IMR-90 (cell line): ENCODE data around the gene DUSP23. TPM values are rescaled to one million over a fixed set of nuclear protein-coding genes. Genes with fewer than 3 reads are reported as not detected.

ENCODE experiments used
- ATAC-seq: fragments of 200-7000 bp; cut with Tn5 transposase; 2 replicates; pipeline ENCODE4 v1.9.1; 2020; ENCODE audit warnings: low read depth, mild to moderate bottlenecking, moderate library complexity
- BruUV-seq: library from RNA; stranded (reverse); fragments of 400-500 nt; replicated peaks from 2 replicates; lab custom pipeline; 2021; lab: Mats Ljungman, UMichigan
- CTCF ChIA-PET: fragments of 300-600 bp; formaldehyde crosslinking; extraction: SDS; loops from one replicate; lab custom pipeline; 2021; ENCODE audit warnings: antibody characterized with exemption; lab: Yijun Ruan, JAX
- POLR2A ChIA-PET: fragments of 300-600 bp; sonication (Branson Sonifier 250); formaldehyde crosslinking; loops from one replicate; lab custom pipeline; 2022; ENCODE audit warnings: antibody characterized with exemption; ENCODE audit not compliant: unreplicated experiment; lab: Charles Lee
- DNase-seq: peaks from one replicate; pipeline ENCODE4 v3.0.0; 2013
- H2AFZ ChIP-seq: replicated peaks from 2 replicates; pipeline ENCODE3; 2013; ENCODE audit warnings: low read length, mild to moderate bottlenecking; ENCODE audit not compliant: poor library complexity
- H2AK5ac ChIP-seq: 2 replicates; pipeline ENCODE4 v1.6.1; 2013; ENCODE audit warnings: low read depth, low read length, inconsistent platforms
- H2AK9ac ChIP-seq: replicated peaks from 2 replicates; pipeline ENCODE3; 2013; ENCODE audit warnings: mild to moderate bottlenecking, low read depth, low read length, moderate library complexity; ENCODE audit not compliant: poor library complexity
- H2BK120ac ChIP-seq: 2 replicates; pipeline ENCODE4 v1.6.1; 2013; ENCODE audit warnings: low read depth, low read length, inconsistent platforms
- H2BK15ac ChIP-seq: 3 replicates; pipeline ENCODE4 v1.6.1; 2013; ENCODE audit warnings: low read depth, low read length, inconsistent platforms
- H2BK20ac ChIP-seq: 2 replicates; pipeline ENCODE4 v1.6.1; 2013; ENCODE audit warnings: low read depth, mild to moderate bottlenecking, inconsistent platforms, low read length, moderate library complexity
- H2BK5ac ChIP-seq: 2 replicates; pipeline ENCODE4 v1.6.1; 2013; ENCODE audit warnings: mild to moderate bottlenecking, low read depth, low read length, inconsistent platforms; ENCODE audit not compliant: poor library complexity, severe bottlenecking
- H3K14ac ChIP-seq: replicated peaks from 2 replicates; pipeline ENCODE4 v1.6.1; 2013; ENCODE audit warnings: low read depth, low read length, inconsistent platforms
- H3K18ac ChIP-seq: 2 replicates; pipeline ENCODE4 v1.6.1; 2013; ENCODE audit warnings: low read depth, low read length, control low read depth
- H3K23ac ChIP-seq: 2 replicates; pipeline ENCODE4 v1.6.1; 2013; ENCODE audit warnings: low read depth, low read length, inconsistent platforms
- H3K27ac ChIP-seq: 2 replicates; pipeline ENCODE4 v1.5.1; 2013; ENCODE audit warnings: mild to moderate bottlenecking, control low read depth, low read length; ENCODE audit not compliant: insufficient read depth
- H3K27me3 ChIP-seq: 2 replicates; pipeline ENCODE4 v1.6.1; 2013; ENCODE audit warnings: low read length; ENCODE audit not compliant: control insufficient read depth, insufficient read depth
- H3K36me3 ChIP-seq: 2 replicates; pipeline ENCODE4 v1.6.1; 2013; ENCODE audit warnings: low read length, mixed read lengths; ENCODE audit not compliant: control insufficient read depth, insufficient read depth
- H3K4ac ChIP-seq: 2 replicates; pipeline ENCODE4 v1.6.1; 2013; ENCODE audit warnings: low read depth, low read length, inconsistent platforms
- H3K4me1 ChIP-seq: 2 replicates; pipeline ENCODE4 v1.6.1; 2013; ENCODE audit warnings: low read length, mixed read lengths; ENCODE audit not compliant: control insufficient read depth, insufficient read depth
- H3K4me2 ChIP-seq: 2 replicates; pipeline ENCODE4 v1.6.1; 2013; ENCODE audit warnings: low read depth, mild to moderate bottlenecking, control low read depth, low read length, moderate library complexity
- H3K4me3 ChIP-seq: 2 replicates; pipeline ENCODE4 v1.5.1; 2013; ENCODE audit warnings: low read depth, mild to moderate bottlenecking, control low read depth, low read length, moderate library complexity; ENCODE audit not compliant: insufficient read depth
- H3K56ac ChIP-seq: 2 replicates; pipeline ENCODE4 v1.6.1; 2013; ENCODE audit warnings: low read length, inconsistent platforms; ENCODE audit not compliant: insufficient read depth; ENCODE audit errors: extremely low read depth
- H3K79me1 ChIP-seq, 2 experiments: 2 replicates each; pipeline ENCODE4 v1.6.1; 2013; ENCODE audit warnings: low read length in 2 of 2, inconsistent platforms in 1 of 2, low read depth in 1 of 2
- H3K9ac ChIP-seq: 2 replicates; pipeline ENCODE4 v1.6.1; 2013; ENCODE audit warnings: low read depth, low read length, control low read depth
- H3K9me1 ChIP-seq: 2 replicates; pipeline ENCODE4 v1.6.1; 2013; ENCODE audit warnings: low read length, inconsistent platforms; ENCODE audit not compliant: insufficient read depth
- H3K9me3 ChIP-seq: 2 replicates; pipeline ENCODE4 v1.6.1; 2013; ENCODE audit warnings: low read length; ENCODE audit not compliant: control insufficient read depth, insufficient read depth
- H4K20me1 ChIP-seq: 2 replicates; pipeline ENCODE4 v1.6.1; 2013; ENCODE audit warnings: low read length, inconsistent platforms; ENCODE audit not compliant: insufficient read depth
- H4K5ac ChIP-seq: 2 replicates; pipeline ENCODE4 v1.6.1; 2013; ENCODE audit warnings: mild to moderate bottlenecking, low read depth, low read length, control low read depth
- H4K8ac ChIP-seq, 2 experiments: 2 replicates each; pipeline ENCODE4 v1.6.1; 2013; ENCODE audit warnings: low read depth in 2 of 2, low read length in 2 of 2, control low read depth in 1 of 2, inconsistent platforms in 1 of 2
- H4K91ac ChIP-seq: 2 replicates; pipeline ENCODE4 v1.6.1; 2013; ENCODE audit warnings: low read depth, low read length, inconsistent platforms; ENCODE audit not compliant: insufficient read depth
- ELK1 ChIP-seq: fragments of 150-350 bp; IDR thresholded peaks from 2 replicates; pipeline ENCODE4 v1.6.1; 2016; ENCODE audit warnings: low read depth, mild to moderate bottlenecking, low read length, moderate library complexity, borderline replicate concordance
- MAFK ChIP-seq: IDR thresholded peaks from 2 replicates; pipeline ENCODE4 v1.6.1; 2012; ENCODE audit warnings: low read depth, low read length, improper control_type of control experiment
- POLR2A ChIP-seq: IDR thresholded peaks from 2 replicates; pipeline ENCODE4 v1.6.1; 2012; ENCODE audit warnings: mild to moderate bottlenecking, low read depth, low read length
- RAD21 ChIP-seq: IDR thresholded peaks from 2 replicates; pipeline ENCODE4 v1.6.1; 2012; ENCODE audit warnings: low read length, improper control_type of control experiment
- WGBS, 2 experiments: methylation state at CpG; one replicate each; pipeline versions ENCODE4 v1.1.5 to v1.1.7; 2013; ENCODE audit warnings: missing lambda C conversion rate in 2 of 2; ENCODE audit not compliant: insufficient read length in 1 of 2; ENCODE audit errors: extremely low coverage in 2 of 2; 5-methylcytosine and 5-hydroxymethylcytosine counted together
- dilution Hi-C: fragments of 300-500 bp; cut with HindIII; formaldehyde crosslinking; loops from one replicate; pipeline ENCODE4 v1.14.3; 2018; ENCODE audit warnings: low sequenced_read_pairs; ENCODE audit not compliant: unreplicated experiment
- in situ Hi-C: fragments of 300-500 bp; cut with MboI; formaldehyde crosslinking; loops from 3 replicates; pipeline ENCODE4 v1.14.3; 2019; ENCODE audit warnings: low sequenced_read_pairs, inconsistent platforms, mixed read lengths
- intact Hi-C: fragments of 100-400 bp; cut with micrococcal nuclease; formaldehyde crosslinking; loops from 2 replicates; pipeline ENCODE4 v1.10.0; 2022
- polyA plus RNA-seq, 3 experiments: library from polyadenylated mRNA; depleted of rRNA; stranded (reverse); fragments of >200 nt; gene quantifications; 2 replicates each; pipeline ENCODE4 v1.2.3, GENCODE V29; 2012; ENCODE audit warnings: low replicate concordance in 1 of 3
- total RNA-seq: library from RNA; depleted of rRNA; stranded (reverse); fragments of >200 nt; gene quantifications from 2 replicates; pipeline ENCODE4 v1.2.3, GENCODE V29; 2012

DUSP23 gene
- total and polyA plus RNA-seq, 2 of the 4 experiments (the other 2 are of a cell fraction) = 4.1 to 12.9 TPM

DNA sequence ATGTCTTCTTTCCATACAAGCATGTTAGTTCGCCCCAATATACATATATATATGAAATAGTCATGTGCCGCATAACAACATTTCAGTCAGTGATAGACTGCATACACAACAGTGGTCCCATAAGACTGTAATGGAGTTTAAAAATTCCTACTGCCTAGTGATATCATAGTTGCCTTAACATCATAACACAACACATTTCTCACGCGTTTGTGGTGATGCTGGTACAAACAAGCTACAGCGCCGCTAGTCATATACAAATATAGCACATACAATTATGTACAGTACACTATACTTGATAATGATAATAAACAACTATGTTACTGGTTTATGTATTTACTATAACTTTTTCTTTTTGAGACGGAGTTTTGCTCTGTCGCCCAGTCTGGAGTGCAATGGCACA is 35.2 kb downstream of the DUSP23 start:
- Histone ChIP-seq H2AK9ac (no peak overlapping the region), H3K56ac (no peak overlapping the region), H3K23ac (no peak overlapping the region), H3K27ac (no peak overlapping the region), H3K4me3 (no peak overlapping the region), H4K20me1 (no peaks in the 10 kb centered on the region), H3K4me2 (no peak overlapping the region), H2BK15ac (no peak overlapping the region), H3K9me1 (no peaks in the 10 kb centered on the region; the same call in 1 of the 2 replicates), H2BK5ac (no peak overlapping the region), H3K4ac (no peak overlapping the region), H3K18ac (no peak overlapping the region), H3K4me1 (no peaks in the 10 kb centered on the region), H3K79me1 (no peaks in the 10 kb centered on the region), H2AFZ (no peak overlapping the region), H4K5ac (no peak overlapping the region), H2AK5ac (no peak overlapping the region), H4K91ac (no peak overlapping the region), H4K8ac (no peak overlapping the region), H3K27me3 (peaks cover 25% of the 10 kb centered on the region), H3K9ac (no peak overlapping the region), H2BK20ac (no peak overlapping the region), H3K9me3 (no peaks in the 10 kb centered on the region), H2BK120ac (no peak overlapping the region), H3K14ac (no peak overlapping the region), H3K36me3 (no peaks in the 10 kb centered on the region)
- dilution Hi-C loops (no loop called here), intact Hi-C loops (no loop called here), in situ Hi-C loops (no loop called here)
- TF ChIP-seq ELK1 (no peak), POLR2A (no peak), RAD21 (no peak), MAFK (no peak)
- DNase-seq = no peak
- no TSS peak for BruUV-seq
- ChIA-PET CTCF (interaction anchor here (1.4 kb wide), 1 partner anchor 38 kb away, joined by 4 read pairs; no protein-coding TSS in a partner anchor), POLR2A (no interaction called here)
- no CpG with 5 or more reads among the region's 8 CpGs for WGBS, 2 experiments
- no peak for ATAC-seq
